A549 (cell line): ENCODE data around the gene ASIC5. TPM values are rescaled to one million over a fixed set of nuclear protein-coding genes. Genes with fewer than 3 reads are reported as not detected.

Source experiments
- ATAC-seq, 2 experiments: fragments of 200-7000 bp in 1 of 2; fragments of >200 bp in 1 of 2; cut with Nextera tagmentation in 1 of 2; cut with Tn5 transposase in 1 of 2; 3 replicates each; pipeline versions ENCODE4 v1.8.0 to v1.9.1; 2018 to 2020; ENCODE audit warnings: mild to moderate bottlenecking in 1 of 2, moderate library complexity in 1 of 2
- CTCF ChIA-PET: fragments of 300-600 bp; sonication (Branson Sonifier 250); formaldehyde crosslinking; extraction: SDS; loops from one replicate; lab custom pipeline; 2021; ENCODE audit warnings: antibody characterized with exemption, inconsistent platforms; lab: Yijun Ruan, JAX
- POLR2A ChIA-PET: fragments of 350-600 bp; formaldehyde crosslinking; extraction: SDS; loops from one replicate; lab custom pipeline; 2021; ENCODE audit warnings: antibody characterized with exemption, inconsistent platforms; lab: Yijun Ruan, JAX
- DNase-seq, 2 experiments: peaks; one replicate each; pipeline versions ENCODE4 v3.0.0 to v3.0.0-alpha.2; 2011 to 2016; ENCODE audit warnings: low read depth in 1 of 2, low spot score in 1 of 2
- FAIRE-seq: peaks from 2 replicates; lab custom pipeline; 2011; peaks lifted over from hg19 to GRCh38; lab: Jason Lieb, UNC
- H3K27ac ChIP-seq, 2 experiments: fragments of >200 bp; sonication (Bioruptor Twin); formaldehyde crosslinking; 3 replicates each; pipeline ENCODE4 v1.5.1; 2016 to 2017
- H3K4me1 ChIP-seq: fragments of >200 bp; sonication (Bioruptor Twin); formaldehyde crosslinking; 3 replicates; pipeline ENCODE4 v1.6.1; 2016
- H3K4me2 ChIP-seq: fragments of >200 bp; sonication (Bioruptor Twin); formaldehyde crosslinking; 3 replicates; pipeline ENCODE4 v1.6.1; 2016
- H3K4me3 ChIP-seq: fragments of >200 bp; sonication (Bioruptor Twin); formaldehyde crosslinking; 3 replicates; pipeline ENCODE4 v1.5.1; 2016
- H3K9me3 ChIP-seq: fragments of >200 bp; sonication (Bioruptor Twin); formaldehyde crosslinking; 3 replicates; pipeline ENCODE4 v1.6.1; 2016
- CHD2 ChIP-seq: fragments of 150-350 bp; IDR thresholded peaks from 2 replicates; pipeline ENCODE4 v1.6.1; 2014; ENCODE audit warnings: low read length; ENCODE audit not compliant: partially characterized antibody
- EHMT2 ChIP-seq: fragments of 200-600 bp; sonication (generic); IDR thresholded peaks from 2 replicates; pipeline ENCODE4 v1.6.1; 2016; ENCODE audit warnings: antibody characterized with exemption, low read depth, mild to moderate bottlenecking, moderate library complexity
- EP300 ChIP-seq, 2 experiments: fragments of >200 bp; sonication (Bioruptor Twin); formaldehyde crosslinking; IDR thresholded peaks; 2 replicates in 1 of 2; 3 replicates in 1 of 2; pipeline ENCODE4 v1.6.1; 2016 to 2017
- FOSL2 ChIP-seq, 2 experiments: fragments of 450-650 bp in 1 of 2; fragments of >200 bp in 1 of 2; sonication (Bioruptor Twin) in 1 of 2; formaldehyde crosslinking; IDR thresholded peaks; 2 replicates each; pipeline versions ENCODE4 v1.5.0 to v1.6.1; 2016 to 2020; ENCODE audit warnings: mild to moderate bottlenecking in 1 of 2, moderate library complexity in 1 of 2
- HDAC2 ChIP-seq: fragments of 200-600 bp; sonication (generic); IDR thresholded peaks from 2 replicates; pipeline ENCODE4 v1.6.1; 2016
- HEYL ChIP-seq: fragments of 250-450 bp; sonication (Bioruptor Pico); IDR thresholded peaks from 2 replicates; pipeline ENCODE4 v1.8.0; 2021; ENCODE audit warnings: mild to moderate bottlenecking, moderate library complexity
- HMGXB4 ChIP-seq: fragments of 250-450 bp; sonication (Bioruptor Pico); IDR thresholded peaks from 2 replicates; pipeline ENCODE4 v1.5.0; 2021; ENCODE audit warnings: mild to moderate bottlenecking, moderate library complexity, borderline replicate concordance
- HOXA7 ChIP-seq: fragments of 250-450 bp; sonication (Bioruptor Pico); IDR thresholded peaks from 2 replicates; pipeline ENCODE4 v1.5.0; 2020; ENCODE audit warnings: mild to moderate bottlenecking, moderate library complexity
- NFE2L2 ChIP-seq: fragments of 150-350 bp; conservative IDR thresholded peaks from 2 replicates; pipeline ENCODE4 v1.6.1; 2014; ENCODE audit warnings: low read length
- NPAS2 ChIP-seq: fragments of 250-450 bp; sonication (Bioruptor Pico); IDR thresholded peaks from 2 replicates; pipeline ENCODE4 v1.8.0; 2022; ENCODE audit warnings: mild to moderate bottlenecking, moderate library complexity, borderline replicate concordance
- RAD21 ChIP-seq, 2 experiments: fragments of >200 bp in 1 of 2; sonication (Bioruptor Twin) in 1 of 2; formaldehyde crosslinking in 1 of 2; IDR thresholded peaks in 1 of 2; conservative IDR thresholded peaks in 1 of 2; 2 replicates in 1 of 2; 3 replicates in 1 of 2; pipeline ENCODE4 v1.6.1; 2012 to 2018; ENCODE audit warnings: inconsistent platforms in 1 of 2
- REST ChIP-seq: fragments of 200-600 bp; sonication (generic); IDR thresholded peaks from 2 replicates; pipeline ENCODE4 v1.6.1; 2016; ENCODE audit warnings: antibody characterized with exemption, mild to moderate bottlenecking, moderate library complexity
- SMC3 ChIP-seq: fragments of >200 bp; sonication (Bioruptor Twin); formaldehyde crosslinking; IDR thresholded peaks from 3 replicates; pipeline ENCODE4 v1.6.1; 2018; ENCODE audit warnings: inconsistent platforms
- TFCP2L1 ChIP-seq: fragments of 250-450 bp; sonication (Bioruptor Pico); IDR thresholded peaks from 2 replicates; pipeline ENCODE4 v1.5.0; 2021; ENCODE audit warnings: mild to moderate bottlenecking
- ZNF302 ChIP-seq: fragments of 250-450 bp; sonication (Bioruptor Pico); IDR thresholded peaks from 2 replicates; pipeline ENCODE4 v1.9.0; 2021; ENCODE audit warnings: inconsistent platforms, mild to moderate bottlenecking, moderate library complexity
- ZSCAN20 ChIP-seq: fragments of 250-450 bp; sonication (Bioruptor Pico); IDR thresholded peaks from 2 replicates; pipeline ENCODE4 v1.8.0; 2022; ENCODE audit warnings: mild to moderate bottlenecking, moderate library complexity
- WGBS: methylation state at CpG from one replicate; pipeline ENCODE4 v1.1.6; 2017; ENCODE audit errors: missing lambda C conversion rate; 5-methylcytosine and 5-hydroxymethylcytosine counted together
- polyA plus RNA-seq, 4 experiments: library from polyadenylated mRNA; depleted of rRNA in 3 of 4; stranded (reverse); fragments of >200 nt; fragmentation: RNase III in 1 of 4; extraction: RNeasy Plus Mini Kit Qiagen cat#74134 plus additional on column Dnase treatment in 1 of 4; gene quantifications; 2 replicates in 3 of 4; 3 replicates in 1 of 4; pipeline ENCODE4 v1.2.3, GENCODE V29; 2011 to 2017
- TF ChIP-seq, protein P1 (sequence below): fragments of >200 bp; sonication (Bioruptor Twin); formaldehyde crosslinking; IDR thresholded peaks from 3 replicates; pipeline ENCODE4 v1.5.1; 2016
- TF ChIP-seq, protein P2 (sequence below): fragments of >200 bp; sonication (Bioruptor Twin); formaldehyde crosslinking; IDR thresholded peaks from 3 replicates; pipeline ENCODE4 v1.6.1; 2016

ASIC5 gene
- polyA plus RNA-seq, 2 of the 4 experiments (the other 2 are of a cell fraction) = not detected

GRCh38 chr4:155883895-155884294, 17.8 kb upstream of the ASIC5 start (continued):
- TF ChIP-seq, protein P1, sequence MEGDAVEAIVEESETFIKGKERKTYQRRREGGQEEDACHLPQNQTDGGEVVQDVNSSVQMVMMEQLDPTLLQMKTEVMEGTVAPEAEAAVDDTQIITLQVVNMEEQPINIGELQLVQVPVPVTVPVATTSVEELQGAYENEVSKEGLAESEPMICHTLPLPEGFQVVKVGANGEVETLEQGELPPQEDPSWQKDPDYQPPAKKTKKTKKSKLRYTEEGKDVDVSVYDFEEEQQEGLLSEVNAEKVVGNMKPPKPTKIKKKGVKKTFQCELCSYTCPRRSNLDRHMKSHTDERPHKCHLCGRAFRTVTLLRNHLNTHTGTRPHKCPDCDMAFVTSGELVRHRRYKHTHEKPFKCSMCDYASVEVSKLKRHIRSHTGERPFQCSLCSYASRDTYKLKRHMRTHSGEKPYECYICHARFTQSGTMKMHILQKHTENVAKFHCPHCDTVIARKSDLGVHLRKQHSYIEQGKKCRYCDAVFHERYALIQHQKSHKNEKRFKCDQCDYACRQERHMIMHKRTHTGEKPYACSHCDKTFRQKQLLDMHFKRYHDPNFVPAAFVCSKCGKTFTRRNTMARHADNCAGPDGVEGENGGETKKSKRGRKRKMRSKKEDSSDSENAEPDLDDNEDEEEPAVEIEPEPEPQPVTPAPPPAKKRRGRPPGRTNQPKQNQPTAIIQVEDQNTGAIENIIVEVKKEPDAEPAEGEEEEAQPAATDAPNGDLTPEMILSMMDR = no peak

DNA sequence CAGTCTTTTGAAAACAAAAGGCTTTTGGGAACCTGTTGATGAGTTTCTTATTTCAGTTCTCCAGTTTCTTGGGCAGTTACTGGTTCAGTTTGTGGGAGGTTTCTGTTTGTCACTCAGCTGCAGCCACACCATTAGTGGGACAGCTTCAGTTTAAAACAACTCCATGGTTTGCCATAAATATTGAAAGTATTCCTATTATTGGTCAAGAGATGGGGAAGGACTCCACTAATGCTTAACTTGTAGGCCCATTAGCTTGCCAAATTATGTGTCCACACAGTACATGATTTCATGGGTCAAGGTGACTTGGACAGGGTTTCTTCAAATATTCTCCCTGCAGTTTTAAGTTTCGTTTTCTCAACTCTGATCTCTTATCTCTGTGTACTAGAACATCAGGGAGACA, 15.5 kb upstream of the ASIC5 start:
- ATAC-seq (no peak), FAIRE-seq (no peak), DNase-seq (no peak)
- no peak overlapping the region for H3K4me2 ChIP-seq
- H3K4me1 ChIP-seq = no peaks in the 10 kb centered on the region
- no peak overlapping the region for H3K4me3 ChIP-seq
- no peaks in the 10 kb centered on the region for H3K9me3 ChIP-seq
- no peak overlapping the region for H3K27ac ChIP-seq
- no peak for TF ChIP-seq EHMT2
- TF ChIP-seq FOSL2 (IDR thresholded peaks at IDR 0.05) = no peak
- TF ChIP-seq FOSL2 (CRISPR knock-in tag; IDR thresholded peaks at IDR 0.05) = no peak
- no peak for TF ChIP-seq HDAC2
- no peak for TF ChIP-seq HMGXB4 (CRISPR knock-in tag)
- no peak for TF ChIP-seq CHD2
- TF ChIP-seq NPAS2 = no peak
- TF ChIP-seq TFCP2L1 (CRISPR knock-in tag) = no peak
- no peak for TF ChIP-seq HEYL (CRISPR knock-in tag)
- TF ChIP-seq ZNF302 (CRISPR knock-in tag) = no peak
- TF ChIP-seq SMC3 = no peak
- no peak for TF ChIP-seq EP300 (IDR thresholded peaks at IDR 0.05)
- TF ChIP-seq ZSCAN20 = no peak
- no peak for TF ChIP-seq NFE2L2
- no peak for TF ChIP-seq HOXA7 (CRISPR knock-in tag)
- no peak for TF ChIP-seq REST
- TF ChIP-seq, protein P2, sequence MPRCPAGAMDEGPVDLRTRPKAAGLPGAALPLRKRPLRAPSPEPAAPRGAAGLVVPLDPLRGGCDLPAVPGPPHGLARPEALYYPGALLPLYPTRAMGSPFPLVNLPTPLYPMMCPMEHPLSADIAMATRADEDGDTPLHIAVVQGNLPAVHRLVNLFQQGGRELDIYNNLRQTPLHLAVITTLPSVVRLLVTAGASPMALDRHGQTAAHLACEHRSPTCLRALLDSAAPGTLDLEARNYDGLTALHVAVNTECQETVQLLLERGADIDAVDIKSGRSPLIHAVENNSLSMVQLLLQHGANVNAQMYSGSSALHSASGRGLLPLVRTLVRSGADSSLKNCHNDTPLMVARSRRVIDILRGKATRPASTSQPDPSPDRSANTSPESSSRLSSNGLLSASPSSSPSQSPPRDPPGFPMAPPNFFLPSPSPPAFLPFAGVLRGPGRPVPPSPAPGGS = no peak
- no peak for TF ChIP-seq RAD21 (conservative IDR thresholded peaks at IDR 0.05 in 1 of 2, IDR thresholded peaks at IDR 0.05 in 1 of 2)
- TF ChIP-seq, all 56 proteins: peak for 0
- ChIA-PET CTCF (no interaction called here), POLR2A (no interaction called here)
- 16% methylated on average over 1 of the region's 1 CpG for WGBS
